ENCODE data around the gene PIGZ.

DNA sequence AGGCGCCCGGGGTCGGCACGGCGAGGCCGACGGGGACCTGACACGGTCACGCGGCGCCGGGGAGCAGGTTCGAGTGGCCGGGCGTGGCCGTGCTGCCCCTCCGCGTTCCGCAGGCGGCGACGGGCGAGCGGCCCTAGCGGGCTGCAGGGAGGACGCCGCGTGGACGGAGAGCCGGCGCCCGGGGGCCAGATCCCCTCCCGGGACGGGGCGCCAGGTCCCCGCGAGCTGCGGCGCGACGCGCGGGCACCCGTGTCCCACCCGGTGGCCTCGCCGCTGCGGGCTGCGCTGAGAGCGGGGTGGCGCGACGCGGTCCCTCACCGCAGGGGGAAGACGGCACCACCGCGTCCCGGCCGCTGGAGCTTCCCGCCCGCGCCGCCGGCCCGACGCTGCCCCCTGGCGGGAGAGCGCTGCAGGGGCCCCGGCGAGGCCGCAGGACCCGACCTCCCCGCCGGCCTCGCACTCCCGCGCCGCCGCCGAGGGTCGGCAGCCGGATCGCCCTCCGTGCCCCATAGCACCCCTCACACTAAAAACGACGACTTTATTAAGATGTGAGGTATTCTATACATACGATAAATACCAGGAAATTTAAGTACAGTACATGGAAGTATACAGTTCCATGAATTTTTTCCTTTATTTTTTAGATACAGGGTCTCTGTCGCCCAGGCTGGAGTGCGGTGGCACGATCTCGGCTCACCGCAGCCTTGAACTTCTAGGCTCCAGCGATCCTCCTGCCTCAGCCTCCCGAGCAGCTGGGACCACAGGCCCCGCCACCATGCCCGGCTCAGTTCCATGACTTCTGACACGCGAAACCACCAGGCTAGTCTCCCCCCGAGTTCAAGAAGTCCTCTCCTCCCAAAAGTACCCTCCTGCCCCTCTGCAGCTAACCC is 1.3 kb upstream of the PIGZ start:
- TF ChIP-seq, protein P1, sequence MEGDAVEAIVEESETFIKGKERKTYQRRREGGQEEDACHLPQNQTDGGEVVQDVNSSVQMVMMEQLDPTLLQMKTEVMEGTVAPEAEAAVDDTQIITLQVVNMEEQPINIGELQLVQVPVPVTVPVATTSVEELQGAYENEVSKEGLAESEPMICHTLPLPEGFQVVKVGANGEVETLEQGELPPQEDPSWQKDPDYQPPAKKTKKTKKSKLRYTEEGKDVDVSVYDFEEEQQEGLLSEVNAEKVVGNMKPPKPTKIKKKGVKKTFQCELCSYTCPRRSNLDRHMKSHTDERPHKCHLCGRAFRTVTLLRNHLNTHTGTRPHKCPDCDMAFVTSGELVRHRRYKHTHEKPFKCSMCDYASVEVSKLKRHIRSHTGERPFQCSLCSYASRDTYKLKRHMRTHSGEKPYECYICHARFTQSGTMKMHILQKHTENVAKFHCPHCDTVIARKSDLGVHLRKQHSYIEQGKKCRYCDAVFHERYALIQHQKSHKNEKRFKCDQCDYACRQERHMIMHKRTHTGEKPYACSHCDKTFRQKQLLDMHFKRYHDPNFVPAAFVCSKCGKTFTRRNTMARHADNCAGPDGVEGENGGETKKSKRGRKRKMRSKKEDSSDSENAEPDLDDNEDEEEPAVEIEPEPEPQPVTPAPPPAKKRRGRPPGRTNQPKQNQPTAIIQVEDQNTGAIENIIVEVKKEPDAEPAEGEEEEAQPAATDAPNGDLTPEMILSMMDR (IDR thresholded peaks at IDR 0.05; ENCODE audit: poor library complexity): peak; percentile 56
- TF ChIP-seq EZH2 (IDR thresholded peaks at IDR 0.05; ENCODE audit: borderline replicate concordance) (no peak), EZH2phosphoT487 (IDR thresholded peaks at IDR 0.05; ENCODE audit: low read depth, severe bottlenecking, unreplicated experiment) (no peak)

Data from hepatocyte (in vitro differentiated cells).